Measurements from ENCODE around the gene SNX17. TPM values are rescaled to one million over a fixed set of nuclear protein-coding genes. Genes with fewer than 3 reads are reported as not detected.

The SNX17 gene, protein sequence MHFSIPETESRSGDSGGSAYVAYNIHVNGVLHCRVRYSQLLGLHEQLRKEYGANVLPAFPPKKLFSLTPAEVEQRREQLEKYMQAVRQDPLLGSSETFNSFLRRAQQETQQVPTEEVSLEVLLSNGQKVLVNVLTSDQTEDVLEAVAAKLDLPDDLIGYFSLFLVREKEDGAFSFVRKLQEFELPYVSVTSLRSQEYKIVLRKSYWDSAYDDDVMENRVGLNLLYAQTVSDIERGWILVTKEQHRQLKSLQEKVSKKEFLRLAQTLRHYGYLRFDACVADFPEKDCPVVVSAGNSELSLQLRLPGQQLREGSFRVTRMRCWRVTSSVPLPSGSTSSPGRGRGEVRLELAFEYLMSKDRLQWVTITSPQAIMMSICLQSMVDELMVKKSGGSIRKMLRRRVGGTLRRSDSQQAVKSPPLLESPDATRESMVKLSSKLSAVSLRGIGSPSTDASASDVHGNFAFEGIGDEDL
- 148 and 178 TPM in 2 replicates for total RNA-seq

GRCh38 chr2:27370026-27370815 is at the start of gene SNX17, which contains the start of gene EIF2B4:
Gene SNX17 (plus strand): TSS chr2:27370616. CDS start chr2:27370744, 128 bp downstream.
Gene EIF2B4 (minus strand): TSS chr2:27370338. CDS start chr2:27370314, 24 bp downstream.

GRCh38 chr2:27322766-27323595 is 47.4 kb upstream of the SNX17 start, which contains the start of gene MPV17:
Gene MPV17 (minus strand): TSS chr2:27323097. CDS start chr2:27322517, 580 bp downstream.

DNA sequence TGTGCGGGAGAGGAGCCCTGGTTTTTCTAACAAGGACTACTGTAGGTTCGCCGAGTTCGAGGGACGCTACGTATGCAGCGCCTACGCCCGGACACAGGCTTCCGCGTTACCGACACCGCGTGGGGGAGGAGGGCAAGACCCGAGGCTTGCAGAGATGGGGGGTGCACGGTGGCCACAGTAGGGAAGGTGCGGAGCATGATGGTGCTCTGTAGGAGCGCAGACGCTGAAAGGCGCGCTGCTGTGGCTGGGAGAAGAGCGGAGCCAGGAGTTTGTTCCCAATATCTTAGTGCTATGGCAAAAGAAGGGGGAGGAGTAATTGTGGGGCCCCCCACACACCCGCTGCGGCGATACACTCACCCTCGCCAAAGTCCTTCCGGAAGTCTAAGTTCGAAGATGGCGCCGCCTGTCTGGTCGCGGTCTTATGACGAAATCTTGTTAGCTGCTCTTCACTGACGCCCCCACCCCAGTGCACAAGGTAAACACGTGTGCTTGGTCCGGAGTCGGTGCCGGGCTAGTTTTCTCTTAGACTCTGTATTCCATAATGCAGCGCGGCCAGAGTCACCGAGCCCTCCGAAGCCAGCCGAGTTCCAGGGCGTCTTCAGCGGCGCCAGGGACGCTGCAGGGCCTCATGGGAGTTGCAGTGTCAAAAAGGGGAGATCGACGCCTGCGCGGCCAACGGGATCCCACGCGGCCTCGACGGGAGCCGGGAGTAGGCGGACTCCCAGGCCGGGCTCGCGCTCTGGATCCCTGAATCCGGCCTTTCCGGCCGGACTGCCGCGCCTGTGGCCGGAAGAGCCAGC is 13.8 kb upstream of the SNX17 start, which contains the start of gene GTF3C2:
GTF3C2 (minus strand) TSS at position 383 of the 800 bp plus-strand sequence. CDS start 13,210 bp downstream, outside the sequence.

GRCh38 chr2:27380626-27381545 is 10.5 kb downstream of the SNX17 start, which contains the start of gene ZNF513:
Gene ZNF513 (minus strand): TSS chr2:27380734. CDS start chr2:27380526, 208 bp downstream.

DNA sequence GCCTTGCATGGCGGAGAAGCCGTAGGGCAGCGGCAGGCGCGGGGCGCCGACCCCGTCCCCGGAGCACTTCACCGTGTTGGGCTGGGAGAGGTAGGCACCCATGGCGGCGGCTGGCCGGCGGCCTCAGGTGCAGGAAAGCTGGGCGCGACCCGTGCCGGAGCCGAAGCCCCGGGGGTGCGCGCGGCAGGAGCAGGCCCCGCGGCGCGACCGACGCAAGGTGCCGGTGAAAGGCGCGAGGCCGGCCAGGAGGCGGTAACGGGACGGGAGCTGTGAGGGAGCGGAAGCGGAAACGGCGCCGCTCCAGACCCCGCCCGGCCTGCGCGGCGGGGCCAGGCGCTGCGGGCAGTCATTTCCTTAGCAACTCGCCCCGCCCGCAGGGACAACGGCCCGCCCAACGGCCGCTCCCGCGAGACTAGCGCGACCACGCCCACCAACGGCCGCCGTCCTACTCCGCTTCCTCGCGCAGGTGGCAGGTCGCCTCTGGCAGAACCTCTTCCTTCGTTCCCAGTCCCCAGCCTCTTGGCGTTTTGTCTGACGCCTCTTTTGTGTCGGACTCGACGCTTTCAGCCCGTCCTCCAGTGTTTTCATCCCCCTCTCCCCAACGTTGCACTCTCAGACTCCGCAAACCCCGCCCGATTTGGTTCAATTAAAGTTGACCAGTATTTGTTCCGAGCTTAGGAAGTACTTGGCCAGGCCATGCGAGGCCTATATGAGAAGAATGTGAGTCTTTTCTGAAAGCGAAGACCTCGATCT is 39.1 kb downstream of the SNX17 start, which contains the start of gene PPM1G:
PPM1G (minus strand) TSS at position 271 of the 753 bp plus-strand sequence; CDS start at position 102, 169 bp downstream.

Other genes with a start within 250 kb of the SNX17 start
- gene ABHD1, start 246.8 kb upstream of the SNX17 start, total RNA-seq: not detected in 2 replicates
- gene PREB, start 236.0 kb upstream of the SNX17 start, total RNA-seq: 44.4 and 75.3 TPM in 2 replicates
- gene PRR30, start 231.2 kb upstream of the SNX17 start, total RNA-seq: not detected in 2 replicates
- gene TCF23, start 221.6 kb upstream of the SNX17 start, total RNA-seq: not detected in 2 replicates
- gene ATRAID, start 158.6 kb upstream of the SNX17 start, total RNA-seq: 197 and 201 TPM in 2 replicates
- gene SLC5A6, start 158.3 kb upstream of the SNX17 start, total RNA-seq: 174 and 243 TPM in 2 replicates
- 46.3 and 52.6 TPM in 2 replicates for gene CAD, start 153.2 kb upstream of the SNX17 start, total RNA-seq
- gene SLC30A3, start 107.6 kb upstream of the SNX17 start, total RNA-seq: 0.11 TPM in 1 of 2 replicates, not detected in the other
- not detected in 2 replicates for gene DNAJC5G, start 95.2 kb upstream of the SNX17 start, total RNA-seq
- not detected in 2 replicates for gene TRIM54, start 88.2 kb upstream of the SNX17 start, total RNA-seq
- 0.22 and 2.0 TPM in 2 replicates for gene UCN, start 62.2 kb upstream of the SNX17 start, total RNA-seq
- gene MPV17, start 47.5 kb upstream of the SNX17 start, total RNA-seq: 56.1 TPM in 2 replicates
- gene GTF3C2, start 13.9 kb upstream of the SNX17 start, total RNA-seq: 43.6 and 52.2 TPM in 2 replicates
- 30.6 and 34.1 TPM in 2 replicates for gene EIF2B4, start 278 bp upstream of the SNX17 start, total RNA-seq
- gene ZNF513, start 10.1 kb downstream of the SNX17 start, total RNA-seq: 10.5 and 11.4 TPM in 2 replicates
- 47.9 and 50.6 TPM in 2 replicates for gene PPM1G, start 39.0 kb downstream of the SNX17 start, total RNA-seq
- 171 and 233 TPM in 2 replicates for gene NRBP1, start 58.0 kb downstream of the SNX17 start, total RNA-seq
- gene KRTCAP3, start 71.8 kb downstream of the SNX17 start, total RNA-seq: 8.2 and 22.0 TPM in 2 replicates
- 13.1 and 14.9 TPM in 2 replicates for gene IFT172, start 119.1 kb downstream of the SNX17 start, total RNA-seq
- 11.0 and 12.1 TPM in 2 replicates for gene FNDC4, start 124.6 kb downstream of the SNX17 start, total RNA-seq
- gene GCKR, start 126.2 kb downstream of the SNX17 start, total RNA-seq: 1.2 TPM in 1 of 2 replicates, not detected in the other
- 19.5 and 22.8 TPM in 2 replicates for gene ZNF512, start 212.4 kb downstream of the SNX17 start, total RNA-seq

All from placental epithelial cell (primary cell).